Liver (tissue), 9 donors: Measurements from ENCODE around the gene CAMKK1. TPM values are rescaled to one million over a fixed set of nuclear protein-coding genes. Genes with fewer than 3 reads are reported as not detected.

Source experiments
- DNase-seq: peaks from one replicate; pipeline ENCODE4 v3.0.0-alpha.2; 2017; ENCODE audit warnings: low spot score
- H3K27ac ChIP-seq, 2 donors: one replicate each; pipeline ENCODE4 v1.7.0; 2013; ENCODE audit warnings: inconsistent platforms in 2 of 2, low read length in 2 of 2, control low read depth in 1 of 2, low read depth in 1 of 2, mild to moderate bottlenecking in 1 of 2
- H3K27me3 ChIP-seq, 4 donors: one replicate each; pipeline versions ENCODE4 v1.6.1 to v1.7.0; 2013; ENCODE audit warnings: low read length in 3 of 4, inconsistent platforms in 1 of 4, mild to moderate bottlenecking in 1 of 4, moderate library complexity in 1 of 4; ENCODE audit not compliant: control insufficient read depth in 4 of 4, insufficient read depth in 4 of 4
- H3K36me3 ChIP-seq, 4 donors: one replicate each; pipeline versions ENCODE4 v1.6.1 to v1.7.0; 2013; ENCODE audit warnings: low read length in 3 of 4, mild to moderate bottlenecking in 3 of 4, low read depth in 1 of 4, moderate library complexity in 1 of 4; ENCODE audit not compliant: control insufficient read depth in 4 of 4, insufficient read depth in 3 of 4
- H3K4me1 ChIP-seq, 4 donors: one replicate each; pipeline versions ENCODE4 v1.6.1 to v1.7.0; 2013; ENCODE audit warnings: low read length in 3 of 4, mild to moderate bottlenecking in 3 of 4, moderate library complexity in 1 of 4; ENCODE audit not compliant: control insufficient read depth in 4 of 4, insufficient read depth in 4 of 4
- H3K4me3 ChIP-seq, 3 donors: one replicate each; pipeline versions ENCODE4 v1.6.1 to v1.7.0; 2013; ENCODE audit warnings: low read length in 3 of 3, control low read depth in 1 of 3, low read depth in 1 of 3, mild to moderate bottlenecking in 1 of 3
- H3K9ac ChIP-seq, 2 donors: one replicate each; pipeline ENCODE4 v1.7.0; 2013; ENCODE audit warnings: low read length in 2 of 2, mild to moderate bottlenecking in 2 of 2, moderate library complexity in 2 of 2, control low read depth in 1 of 2, low read depth in 1 of 2
- H3K9me3 ChIP-seq, 4 donors: one replicate each; pipeline versions ENCODE4 v1.6.1 to v1.7.0; 2013; ENCODE audit warnings: low read length in 3 of 4; ENCODE audit not compliant: control insufficient read depth in 4 of 4
- CTCF ChIP-seq: fragments of 150-350 bp; IDR thresholded peaks from 2 replicates; pipeline ENCODE4 v1.5.1; 2017; ENCODE audit warnings: improper control_type of control experiment, low read depth, low read length; ENCODE audit not compliant: missing input control
- FOXA2 ChIP-seq: IDR thresholded peaks from 2 replicates; pipeline ENCODE4 v1.6.1; 2016; ENCODE audit warnings: antibody characterized with exemption
- HNF4G ChIP-seq: IDR thresholded peaks from 2 replicates; pipeline ENCODE4 v1.6.1; 2016; ENCODE audit warnings: antibody characterized with exemption
- JUND ChIP-seq, 2 donors: IDR thresholded peaks; 2 replicates each; pipeline ENCODE4 v1.6.1; 2016; ENCODE audit warnings: antibody characterized with exemption in 2 of 2
- MAX ChIP-seq: IDR thresholded peaks from 2 replicates; pipeline ENCODE4 v1.6.1; 2016; ENCODE audit warnings: antibody characterized with exemption
- RAD21 ChIP-seq, 2 donors: IDR thresholded peaks; 2 replicates each; pipeline ENCODE4 v1.6.1; 2016; ENCODE audit warnings: antibody characterized with exemption in 2 of 2, mild to moderate bottlenecking in 2 of 2
- RXRA ChIP-seq, 2 donors: IDR thresholded peaks; 2 replicates each; pipeline ENCODE4 v1.6.1; 2017 to 2018; ENCODE audit warnings: antibody characterized with exemption in 2 of 2, mild to moderate bottlenecking in 1 of 2
- SP1 ChIP-seq: IDR thresholded peaks from 2 replicates; pipeline ENCODE4 v1.6.1; 2018; ENCODE audit warnings: antibody characterized with exemption, mild to moderate bottlenecking
- TAF1 ChIP-seq: conservative IDR thresholded peaks from 2 replicates; pipeline ENCODE4 v1.6.1; 2016; ENCODE audit warnings: antibody characterized with exemption, mild to moderate bottlenecking
- WGBS: extraction: QIAGEN DNeasy Blood & Tissue Kit; methylation state at CpG from one replicate; pipeline ENCODE4 v1.1.7; 2013; 5-methylcytosine and 5-hydroxymethylcytosine counted together
- polyA plus RNA-seq, 2 donors: library from polyadenylated mRNA; stranded (reverse) in 1 of 2; unstranded in 1 of 2; fragments of 200-250 nt in 1 of 2; fragments of >200 nt in 1 of 2; fragmentation: Nextera tagmentation in 1 of 2; extraction: Ambion mirVana in 1 of 2; gene quantifications; one replicate each; pipeline versions ENCODE4 v1.2.1 to v1.2.3, GENCODE V29; 2013 to 2015
- total RNA-seq, 2 donors: library from RNA; depleted of rRNA; stranded (reverse); fragments of >200 nt; gene quantifications; one replicate each; pipeline ENCODE4 v1.2.3, GENCODE V29; 2014
- TF ChIP-seq, protein P1 (sequence below): IDR thresholded peaks from 2 replicates; pipeline ENCODE4 v1.6.1; 2016; ENCODE audit warnings: antibody characterized with exemption, mild to moderate bottlenecking
- TF ChIP-seq, protein P2 (sequence below): IDR thresholded peaks from 2 replicates; pipeline ENCODE4 v1.6.1; 2016; ENCODE audit warnings: antibody characterized with exemption
- donor health status: healthy.
- donor health status: healthy.
- donor health status: healthy.
- donor health status: healthy.
- donor health status: healthy.

CAMKK1 gene
- total and polyA plus RNA-seq, 4 donors = 0.24 to 0.67 (median 0.50) TPM

- Histone ChIP-seq H3K9ac (no peak overlapping the region), H3K27me3 (no peaks in the 10 kb centered on the region), H3K4me3 (no peak overlapping the region), H3K4me1 (no peaks in the 10 kb centered on the region), H3K9me3 (no peaks in the 10 kb centered on the region), H3K27ac (no peak overlapping the region), H3K36me3 (peaks cover 9 to 61% (median 35%) of the 10 kb centered on the region in 4 donors)
- WGBS = 95% methylated on average over 12 of the region's 12 CpGs
- TF ChIP-seq RXRA (IDR thresholded peaks at IDR 0.05) (no peak), HNF4G (no peak), RAD21 (IDR thresholded peaks at IDR 0.05) (no peak), SP1 (no peak), JUND (IDR thresholded peaks at IDR 0.05) (no peak), FOXA2 (no peak), CTCF (no peak)
- no peak for DNase-seq
Measured at GRCh38 chr17:3812771-3813170, 80.1 kb downstream of the CAMKK1 start.

- DNase-seq = no peak
- Histone ChIP-seq H3K4me3 (no peak overlapping the region), H3K9me3 (no peaks in the 10 kb centered on the region), H3K36me3 (peaks cover 9 to 61% (median 32%) of the 10 kb centered on the region in 4 donors), H3K9ac (no peak overlapping the region), H3K4me1 (no peaks in the 10 kb centered on the region), H3K27ac (no peak overlapping the region), H3K27me3 (no peaks in the 10 kb centered on the region)
- TF ChIP-seq, protein P1, sequence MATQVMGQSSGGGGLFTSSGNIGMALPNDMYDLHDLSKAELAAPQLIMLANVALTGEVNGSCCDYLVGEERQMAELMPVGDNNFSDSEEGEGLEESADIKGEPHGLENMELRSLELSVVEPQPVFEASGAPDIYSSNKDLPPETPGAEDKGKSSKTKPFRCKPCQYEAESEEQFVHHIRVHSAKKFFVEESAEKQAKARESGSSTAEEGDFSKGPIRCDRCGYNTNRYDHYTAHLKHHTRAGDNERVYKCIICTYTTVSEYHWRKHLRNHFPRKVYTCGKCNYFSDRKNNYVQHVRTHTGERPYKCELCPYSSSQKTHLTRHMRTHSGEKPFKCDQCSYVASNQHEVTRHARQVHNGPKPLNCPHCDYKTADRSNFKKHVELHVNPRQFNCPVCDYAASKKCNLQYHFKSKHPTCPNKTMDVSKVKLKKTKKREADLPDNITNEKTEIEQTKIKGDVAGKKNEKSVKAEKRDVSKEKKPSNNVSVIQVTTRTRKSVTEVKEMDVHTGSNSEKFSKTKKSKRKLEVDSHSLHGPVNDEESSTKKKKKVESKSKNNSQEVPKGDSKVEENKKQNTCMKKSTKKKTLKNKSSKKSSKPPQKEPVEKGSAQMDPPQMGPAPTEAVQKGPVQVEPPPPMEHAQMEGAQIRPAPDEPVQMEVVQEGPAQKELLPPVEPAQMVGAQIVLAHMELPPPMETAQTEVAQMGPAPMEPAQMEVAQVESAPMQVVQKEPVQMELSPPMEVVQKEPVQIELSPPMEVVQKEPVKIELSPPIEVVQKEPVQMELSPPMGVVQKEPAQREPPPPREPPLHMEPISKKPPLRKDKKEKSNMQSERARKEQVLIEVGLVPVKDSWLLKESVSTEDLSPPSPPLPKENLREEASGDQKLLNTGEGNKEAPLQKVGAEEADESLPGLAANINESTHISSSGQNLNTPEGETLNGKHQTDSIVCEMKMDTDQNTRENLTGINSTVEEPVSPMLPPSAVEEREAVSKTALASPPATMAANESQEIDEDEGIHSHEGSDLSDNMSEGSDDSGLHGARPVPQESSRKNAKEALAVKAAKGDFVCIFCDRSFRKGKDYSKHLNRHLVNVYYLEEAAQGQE = no peak
- no peak for TF ChIP-seq SP1
- TF ChIP-seq MAX = no peak
- no peak for TF ChIP-seq TAF1
- TF ChIP-seq, protein P2, sequence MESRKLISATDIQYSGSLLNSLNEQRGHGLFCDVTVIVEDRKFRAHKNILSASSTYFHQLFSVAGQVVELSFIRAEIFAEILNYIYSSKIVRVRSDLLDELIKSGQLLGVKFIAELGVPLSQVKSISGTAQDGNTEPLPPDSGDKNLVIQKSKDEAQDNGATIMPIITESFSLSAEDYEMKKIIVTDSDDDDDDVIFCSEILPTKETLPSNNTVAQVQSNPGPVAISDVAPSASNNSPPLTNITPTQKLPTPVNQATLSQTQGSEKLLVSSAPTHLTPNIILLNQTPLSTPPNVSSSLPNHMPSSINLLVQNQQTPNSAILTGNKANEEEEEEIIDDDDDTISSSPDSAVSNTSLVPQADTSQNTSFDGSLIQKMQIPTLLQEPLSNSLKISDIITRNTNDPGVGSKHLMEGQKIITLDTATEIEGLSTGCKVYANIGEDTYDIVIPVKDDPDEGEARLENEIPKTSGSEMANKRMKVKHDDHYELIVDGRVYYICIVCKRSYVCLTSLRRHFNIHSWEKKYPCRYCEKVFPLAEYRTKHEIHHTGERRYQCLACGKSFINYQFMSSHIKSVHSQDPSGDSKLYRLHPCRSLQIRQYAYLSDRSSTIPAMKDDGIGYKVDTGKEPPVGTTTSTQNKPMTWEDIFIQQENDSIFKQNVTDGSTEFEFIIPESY = no peak
- 94% methylated on average over 10 of the region's 10 CpGs for WGBS
Measured at GRCh38 chr17:3812284-3812683, 80.6 kb downstream of the CAMKK1 start.

Other genes starting within 250 kb of the CAMKK1 start
- 10 to 100 TPM; 11.9 to 19.8 TPM for gene TAX1BP3, start 224.5 kb downstream of the CAMKK1 start, total RNA-seq
- gene TAX1BP3, start 224.5 kb downstream of the CAMKK1 start, polyA plus RNA-seq = 10 to 100 TPM; 20.1 to 27.7 TPM
- 10 to 100 TPM; 12.3 to 15.3 TPM for gene EMC6, start 224.2 kb downstream of the CAMKK1 start, total RNA-seq
- 100 to 1,000 TPM in 1 of 2 donors, 10 to 100 TPM in 1; 80.0 to 107 TPM for gene EMC6, start 224.2 kb downstream of the CAMKK1 start, polyA plus RNA-seq
- gene P2RX5, start 196.9 kb downstream of the CAMKK1 start, total RNA-seq = 1 to 10 TPM; 1.2 to 1.8 TPM
- 1 to 10 TPM in 1 of 2 donors, under 1 TPM in 1; 0.31 to 1.1 TPM for gene P2RX5, start 196.9 kb downstream of the CAMKK1 start, polyA plus RNA-seq
- 1 to 10 TPM in 1 of 2 donors, under 1 TPM in 1; 0.08 to 5.8 TPM for gene HASPIN, start 169.2 kb downstream of the CAMKK1 start, total RNA-seq
- under 1 TPM in 1 of 2 donors, not detected in 1; 0.28 TPM for gene HASPIN, start 169.2 kb downstream of the CAMKK1 start, polyA plus RNA-seq
- gene ITGAE, start 91.9 kb downstream of the CAMKK1 start, total RNA-seq = 10 to 100 TPM in 1 of 2 donors, 1 to 10 TPM in 1; 6.5 to 13.9 TPM
- gene ITGAE, start 91.9 kb downstream of the CAMKK1 start, polyA plus RNA-seq = 10 to 100 TPM; 10.3 to 17.7 TPM
- gene NCBP3, start 46.8 kb downstream of the CAMKK1 start, total RNA-seq = 10 to 100 TPM; 11.8 to 17.1 TPM
- gene NCBP3, start 46.8 kb downstream of the CAMKK1 start, polyA plus RNA-seq = 1 to 10 TPM; 4.6 to 4.8 TPM
- gene P2RX1, start 23.4 kb upstream of the CAMKK1 start, total RNA-seq = 1 to 10 TPM in 1 of 2 donors, under 1 TPM in 1; 0.75 to 5.2 TPM
- under 1 TPM; 0.44 to 0.53 TPM for gene P2RX1, start 23.4 kb upstream of the CAMKK1 start, polyA plus RNA-seq
- gene ATP2A3, start 71.4 kb upstream of the CAMKK1 start, total RNA-seq = 10 to 100 TPM in 1 of 2 donors, 1 to 10 TPM in 1; 4.6 to 17.1 TPM
- 1 to 10 TPM; 1.4 to 1.8 TPM for gene ATP2A3, start 71.4 kb upstream of the CAMKK1 start, polyA plus RNA-seq
- gene ZZEF1, start 250.0 kb upstream of the CAMKK1 start, total RNA-seq = 10 to 100 TPM; 20.9 to 45.9 TPM
- 1 to 10 TPM; 3.5 to 7.0 TPM for gene ZZEF1, start 250.0 kb upstream of the CAMKK1 start, polyA plus RNA-seq